HepG2 (cell line): ENCODE results near the gene FAM169A. TPM values are rescaled to one million over a fixed set of nuclear protein-coding genes. Genes with fewer than 3 reads are reported as not detected.
A peak's percentile ranks its signal among the peaks of the same experiment; 100 is the strongest.

ENCODE experiments used
- BCL3 ChIP-seq: sonication (generic); formaldehyde crosslinking; IDR thresholded peaks from 2 replicates; pipeline ENCODE4 v1.5.1; 2020; ENCODE audit warnings: mild to moderate bottlenecking, missing genetic modification reagents, moderate library complexity
- CBX1 ChIP-seq: IDR thresholded peaks from one replicate; pipeline ENCODE4 v1.6.1; 2016; ENCODE audit warnings: antibody characterized with exemption, low read depth
- E2F2 ChIP-seq: sonication (generic); formaldehyde crosslinking; IDR thresholded peaks from 2 replicates; pipeline ENCODE4 v1.4.0; 2020; ENCODE audit warnings: missing genetic modification reagents, borderline replicate concordance
- ETV6 ChIP-seq: sonication (generic); formaldehyde crosslinking; conservative IDR thresholded peaks from 2 replicates; pipeline ENCODE4 v1.4.0; 2020; ENCODE audit warnings: missing genetic modification reagents
- FOXO4 ChIP-seq: sonication (generic); formaldehyde crosslinking; conservative IDR thresholded peaks from 2 replicates; pipeline ENCODE4 v1.8.1; 2023; ENCODE audit warnings: missing genetic modification reagents
- PBX3 ChIP-seq: sonication (generic); formaldehyde crosslinking; IDR thresholded peaks from 2 replicates; pipeline ENCODE4 v1.8.1; 2023; ENCODE audit warnings: missing genetic modification reagents, inconsistent platforms, borderline replicate concordance
- RAD21 ChIP-seq: fragments of 450-650 bp; formaldehyde crosslinking; IDR thresholded peaks from 2 replicates; pipeline ENCODE4 v1.5.0; 2020; ENCODE audit warnings: mild to moderate bottlenecking
- RNF219 ChIP-seq: sonication (generic); formaldehyde crosslinking; IDR thresholded peaks from 2 replicates; pipeline ENCODE4 v1.5.0; 2020; ENCODE audit warnings: mild to moderate bottlenecking, missing genetic modification reagents
- WIZ ChIP-seq: sonication (generic); formaldehyde crosslinking; IDR thresholded peaks from 2 replicates; pipeline ENCODE4 v1.5.1; 2020; ENCODE audit warnings: mild to moderate bottlenecking, missing genetic modification reagents
- ZNF512B ChIP-seq: sonication (generic); formaldehyde crosslinking; IDR thresholded peaks from 2 replicates; pipeline ENCODE4 v1.5.1; 2020; ENCODE audit warnings: missing genetic modification reagents, mild to moderate bottlenecking, borderline replicate concordance
- ZNF513 ChIP-seq: sonication (generic); formaldehyde crosslinking; conservative IDR thresholded peaks from 2 replicates; pipeline ENCODE4 v1.5.0; 2020; ENCODE audit warnings: missing genetic modification reagents
- polyA plus RNA-seq, 8 experiments: library from polyadenylated mRNA; depleted of rRNA in 3 of 8; stranded (reverse) in 7 of 8; unstranded in 1 of 8; fragments of >200 nt; fragmentation: Illumina TruSeq in 4 of 8; extraction: Trizol in 4 of 8; gene quantifications; 2 replicates each; pipeline versions ENCODE4 v1.2.1 to v1.2.3, GENCODE V29; 2011 to 2016; ENCODE audit warnings: low read depth in 4 of 8, missing spikeins in 1 of 8, mixed read lengths in 1 of 8; ENCODE audit not compliant: insufficient read depth in 1 of 8
- total RNA-seq, 5 experiments: library from RNA; depleted of rRNA; stranded (reverse); fragments of >200 nt; fragmentation: Illumina TruSeq; extraction: Trizol; gene quantifications; 2 replicates each; pipeline ENCODE4 v1.2.3, GENCODE V29; 2016; ENCODE audit warnings: low read depth in 1 of 5

Gene FAM169A
- total and polyA plus RNA-seq, 2 of the 13 experiments (the other 11 are each of a cell fraction or from before 2014, with no cell fraction given) = 21.1 to 110 TPM

- TF ChIP-seq E2F2 (CRISPR knock-in tag) (peak; percentile 78; the same call in 1 of the 2 replicates), CBX1 (no peak), RAD21 (CRISPR knock-in tag) (no peak; the same call in none of the 2 replicates), ZNF512B (CRISPR knock-in tag) (no peak), ETV6 (CRISPR knock-in tag) (peak; percentile 93), WIZ (CRISPR knock-in tag) (peak; percentile 17; the same call in 1 of the 2 replicates), PBX3 (CRISPR knock-in tag) (no peak), ZNF513 (CRISPR knock-in tag) (no peak), FOXO4 (CRISPR knock-in tag) (no peak), RNF219 (CRISPR knock-in tag) (no peak), BCL3 (CRISPR knock-in tag) (peak; percentile 53; the same call in 1 of the 2 replicates)
Observed at GRCh38 chr5:74766849-74767578, 99.2 kb downstream of the FAM169A start, which contains the start of the genes GFM2 and NSA2 (continued).
